Fibroblast of skin of left quadriceps (primary cell): ENCODE results near the gene ACE.

Experiments used
- DNase-seq, 2 experiments: peaks; one replicate each; pipeline ENCODE4 v3.0.0-alpha.2; 2013; ENCODE audit warnings: low read depth in 2 of 2

Gene ACE

GRCh38 chr17:63535640-63536039 is 58.8 kb downstream of the ACE start:
- no peak for DNase-seq

GRCh38 chr17:63537001-63537400 is 60.1 kb downstream of the ACE start:
- no peak for DNase-seq

GRCh38 chr17:63537991-63538692 is 61.3 kb downstream of the ACE start:
- DNase-seq: no peak

GRCh38 chr17:63538693-63539595 is 62.1 kb downstream of the ACE start:
- DNase-seq: no peak

- DNase-seq: no peak
Observed at GRCh38 chr17:63540590-63540989, 63.7 kb downstream of the ACE start.

- DNase-seq: no peak
Observed at GRCh38 chr17:63542218-63542545, 65.3 kb downstream of the ACE start.

- no peak for DNase-seq
Observed at GRCh38 chr17:63542942-63543821, 66.3 kb downstream of the ACE start.

GRCh38 chr17:63543822-63544420 is 67.1 kb downstream of the ACE start:
- DNase-seq: no peak

- no peak for DNase-seq
Observed at GRCh38 chr17:63544467-63545301, 67.8 kb downstream of the ACE start.

GRCh38 chr17:63546308-63547082 is 69.6 kb downstream of the ACE start:
- DNase-seq: no peak

- DNase-seq: no peak
Observed at GRCh38 chr17:63547083-63547523, 70.2 kb downstream of the ACE start.
